GM12878 (cell line): ENCODE results near the gene SRC. TPM values are rescaled to one million over a fixed set of nuclear protein-coding genes. Genes with fewer than 3 reads are reported as not detected.

Experiments used
- ATAC-seq: fragments of 200-7000 bp; cut with Tn5 transposase; 3 replicates; pipeline ENCODE4 v1.9.1; 2020; ENCODE audit warnings: mild to moderate bottlenecking, moderate library complexity
- BruUV-seq: library from RNA; stranded (reverse); fragments of 400-500 nt; replicated peaks from 2 replicates; lab custom pipeline; 2021; lab: Mats Ljungman, UMichigan
- CTCF ChIA-PET: fragments of 300-600 bp; sonication (Branson Sonifier 250); formaldehyde crosslinking; extraction: SDS; loops from one replicate; lab custom pipeline; 2021; ENCODE audit warnings: inconsistent platforms; lab: Yijun Ruan, JAX
- POLR2A ChIA-PET: fragments of 350-600 bp; formaldehyde crosslinking; extraction: SDS; loops from one replicate; lab custom pipeline; 2021; ENCODE audit warnings: inconsistent platforms; lab: Charles Lee
- RAD21 ChIA-PET: fragments of 300-600 bp; sonication (Branson Sonifier 250); formaldehyde crosslinking; loops from one replicate; lab custom pipeline; 2023; ENCODE audit warnings: antibody characterized with exemption; ENCODE audit not compliant: unreplicated experiment; lab: Charles Lee
- SMC1A ChIA-PET: fragments of 300-600 bp; sonication (Branson Sonifier 250); formaldehyde crosslinking; loops from one replicate; lab custom pipeline; 2023; ENCODE audit not compliant: unreplicated experiment, uncharacterized antibody; lab: Charles Lee
- DNase-seq: peaks from one replicate; pipeline ENCODE4 v3.0.0-alpha.2; 2011; ENCODE audit warnings: low read depth, low spot score
- FAIRE-seq: peaks from 3 replicates; lab custom pipeline; 2011; peaks lifted over from hg19 to GRCh38; lab: Jason Lieb, UNC
- H2AFZ ChIP-seq: 2 replicates; pipeline ENCODE4 v1.6.0; 2011; ENCODE audit warnings: low read depth, low read length, control low read depth; ENCODE audit not compliant: control insufficient read depth
- H3K27ac ChIP-seq: 2 replicates; pipeline ENCODE4 v1.5.1; 2011; ENCODE audit warnings: control low read depth; ENCODE audit not compliant: control insufficient read depth, insufficient read depth
- H3K27me3 ChIP-seq, 2 experiments: replicated peaks in 1 of 2; 2 replicates each; pipeline versions ENCODE4 v1.6.0 to v1.6.1; 2011; ENCODE audit warnings: low read length in 1 of 2; ENCODE audit not compliant: control insufficient read depth in 2 of 2, insufficient read depth in 2 of 2
- H3K36me3 ChIP-seq, 2 experiments: 2 replicates each; pipeline ENCODE4 v1.5.1; 2011; ENCODE audit warnings: low read length in 1 of 2; ENCODE audit not compliant: control insufficient read depth in 2 of 2, insufficient read depth in 2 of 2
- H3K4me1 ChIP-seq: 2 replicates; pipeline ENCODE4 v1.6.1; 2011; ENCODE audit warnings: mild to moderate bottlenecking, low read length, moderate library complexity, mixed read lengths; ENCODE audit not compliant: control insufficient read depth, insufficient read depth
- H3K4me2 ChIP-seq: 2 replicates; pipeline ENCODE4 v1.6.0; 2011; ENCODE audit warnings: control low read depth; ENCODE audit not compliant: control insufficient read depth, insufficient read depth
- H3K4me3 ChIP-seq: fragments of 200-600 bp; sonication (generic); 2 replicates; pipeline ENCODE4 v1.5.1; 2016
- H3K79me2 ChIP-seq: 2 replicates; pipeline ENCODE4 v1.6.0; 2011; ENCODE audit warnings: low read length; ENCODE audit not compliant: control insufficient read depth, insufficient read depth
- H3K9ac ChIP-seq: 2 replicates; pipeline ENCODE4 v1.8.0; 2011; ENCODE audit warnings: low read length, control low read depth, mixed read lengths; ENCODE audit not compliant: control insufficient read depth, insufficient read depth
- H3K9me3 ChIP-seq: replicated peaks from 3 replicates; pipeline ENCODE4 v1.5.1; 2011; ENCODE audit warnings: mild to moderate bottlenecking, low read length; ENCODE audit not compliant: control insufficient read depth, insufficient read depth
- H4K20me1 ChIP-seq: 2 replicates; pipeline ENCODE4 v1.6.0; 2011; ENCODE audit not compliant: control insufficient read depth, insufficient read depth
- CBX3 ChIP-seq: fragments of 200-600 bp; sonication (generic); IDR thresholded peaks from 2 replicates; pipeline ENCODE4 v1.6.1; 2016; ENCODE audit warnings: low read depth, borderline replicate concordance
- ESRRA ChIP-seq: IDR thresholded peaks from 2 replicates; pipeline ENCODE4 v1.6.1; 2012; ENCODE audit warnings: mild to moderate bottlenecking, low read length, improper control_type of control experiment
- HDAC2 ChIP-seq: fragments of 200-600 bp; sonication (generic); IDR thresholded peaks from 2 replicates; pipeline ENCODE4 v1.6.1; 2017
- JUND ChIP-seq: IDR thresholded peaks from 2 replicates; pipeline ENCODE4 v1.6.1; 2012; ENCODE audit warnings: low read depth, mild to moderate bottlenecking, low read length, improper control_type of control experiment, moderate library complexity
- KAT2A ChIP-seq: conservative IDR thresholded peaks from 2 replicates; pipeline ENCODE4 v1.6.1; 2011; ENCODE audit warnings: low read depth, low read length; ENCODE audit not compliant: control insufficient read depth
- NFYA ChIP-seq: IDR thresholded peaks from 2 replicates; pipeline ENCODE4 v1.6.1; 2011; ENCODE audit warnings: low read depth, mild to moderate bottlenecking, low read length, improper control_type of control experiment, borderline replicate concordance
- NR2C1 ChIP-seq: fragments of 450-650 bp; IDR thresholded peaks from 2 replicates; pipeline ENCODE4 v1.6.1; 2017; ENCODE audit warnings: antibody characterized with exemption, mild to moderate bottlenecking, moderate library complexity
- SIN3A ChIP-seq: IDR thresholded peaks from 2 replicates; pipeline ENCODE4 v1.6.1; 2012; ENCODE audit warnings: low read depth, low read length, improper control_type of control experiment
- SP1 ChIP-seq: IDR thresholded peaks from one replicate; pipeline ENCODE4 v1.6.1; 2011; ENCODE audit warnings: low read depth, low read length
- SPI1 ChIP-seq: IDR thresholded peaks from 2 replicates; pipeline ENCODE4 v1.6.1; 2011; ENCODE audit warnings: low read depth, mild to moderate bottlenecking, low read length, moderate library complexity, borderline replicate concordance; ENCODE audit not compliant: insufficient read depth
- TCF7 ChIP-seq: IDR thresholded peaks from 2 replicates; pipeline ENCODE4 v1.6.1; 2014; ENCODE audit warnings: antibody characterized with exemption, borderline replicate concordance
- ZZZ3 ChIP-seq: IDR thresholded peaks from 2 replicates; pipeline ENCODE4 v1.6.1; 2011; ENCODE audit warnings: low read depth; ENCODE audit not compliant: control insufficient read depth, insufficient read length
- WGBS: methylation state at CpG from one replicate; pipeline ENCODE4 v1.1.6; 2016; ENCODE audit warnings: low lambda C conversion rate; ENCODE audit not compliant: insufficient replicate concordance, insufficient coverage; ENCODE audit errors: missing lambda C conversion rate; 5-methylcytosine and 5-hydroxymethylcytosine counted together
- in situ Hi-C: fragments of 300-500 bp; cut with MboI; formaldehyde crosslinking; loops from 9 replicates; pipeline ENCODE4 v1.14.3; 2018; ENCODE audit warnings: mixed read lengths
- intact Hi-C: fragments of 100-400 bp; cut with micrococcal nuclease; formaldehyde crosslinking; loops from one replicate; pipeline ENCODE4 v1.14.2; 2022; ENCODE audit not compliant: unreplicated experiment
- polyA plus RNA-seq, 11 experiments: library from polyadenylated mRNA; depleted of rRNA in 4 of 11; unstranded in 6 of 11; stranded (reverse) in 5 of 11; fragments of >200 nt; fragmentation: Nextera tagmentation in 4 of 11; fragmentation: Illumina TruSeq in 1 of 11; extraction: Ambion mirVana in 4 of 11; extraction: Trizol in 1 of 11; gene quantifications; 1 replicate in 1 of 11; 2 replicates in 10 of 11; pipeline versions ENCODE4 v1.2.1 to v1.2.3, GENCODE V29; 2011 to 2016; ENCODE audit warnings: inconsistent platforms in 2 of 11, missing spikeins in 2 of 11, low read depth in 1 of 11
- total RNA-seq, 4 experiments: library from RNA; depleted of rRNA in 3 of 4; stranded (reverse); fragments of >200 nt in 3 of 4; fragmentation: Illumina TruSeq in 1 of 4; extraction: Trizol in 1 of 4; gene quantifications; 2 replicates each; pipeline versions ENCODE4 v1.2.1 to v1.2.3, GENCODE V29; 2013 to 2021
- TF ChIP-seq, protein P1 (sequence below): fragments of 450-650 bp; IDR thresholded peaks from 2 replicates; pipeline ENCODE4 v1.6.1; 2018; ENCODE audit warnings: mild to moderate bottlenecking, low read depth, moderate library complexity; ENCODE audit not compliant: partially characterized antibody
- TF ChIP-seq, protein P2 (sequence below): IDR thresholded peaks from 2 replicates; pipeline ENCODE4 v1.6.1; 2012; ENCODE audit warnings: low read depth, low read length, improper control_type of control experiment
- TF ChIP-seq, protein P3 (sequence below): fragments of 450-650 bp; IDR thresholded peaks from 2 replicates; pipeline ENCODE4 v1.6.1; 2017; ENCODE audit warnings: mild to moderate bottlenecking, low read depth, inconsistent platforms; ENCODE audit not compliant: poor library complexity, severe bottlenecking

Gene SRC
- total and polyA plus RNA-seq, 10 of the 15 experiments (the other 5 are each of a cell fraction or from before 2014, with no cell fraction given): 0.60 to 71.3 (median 27.2) TPM

GRCh38 chr20:37378420-37378784 is 32.5 kb downstream of the SRC start (continued):
- TF ChIP-seq, protein P1, sequence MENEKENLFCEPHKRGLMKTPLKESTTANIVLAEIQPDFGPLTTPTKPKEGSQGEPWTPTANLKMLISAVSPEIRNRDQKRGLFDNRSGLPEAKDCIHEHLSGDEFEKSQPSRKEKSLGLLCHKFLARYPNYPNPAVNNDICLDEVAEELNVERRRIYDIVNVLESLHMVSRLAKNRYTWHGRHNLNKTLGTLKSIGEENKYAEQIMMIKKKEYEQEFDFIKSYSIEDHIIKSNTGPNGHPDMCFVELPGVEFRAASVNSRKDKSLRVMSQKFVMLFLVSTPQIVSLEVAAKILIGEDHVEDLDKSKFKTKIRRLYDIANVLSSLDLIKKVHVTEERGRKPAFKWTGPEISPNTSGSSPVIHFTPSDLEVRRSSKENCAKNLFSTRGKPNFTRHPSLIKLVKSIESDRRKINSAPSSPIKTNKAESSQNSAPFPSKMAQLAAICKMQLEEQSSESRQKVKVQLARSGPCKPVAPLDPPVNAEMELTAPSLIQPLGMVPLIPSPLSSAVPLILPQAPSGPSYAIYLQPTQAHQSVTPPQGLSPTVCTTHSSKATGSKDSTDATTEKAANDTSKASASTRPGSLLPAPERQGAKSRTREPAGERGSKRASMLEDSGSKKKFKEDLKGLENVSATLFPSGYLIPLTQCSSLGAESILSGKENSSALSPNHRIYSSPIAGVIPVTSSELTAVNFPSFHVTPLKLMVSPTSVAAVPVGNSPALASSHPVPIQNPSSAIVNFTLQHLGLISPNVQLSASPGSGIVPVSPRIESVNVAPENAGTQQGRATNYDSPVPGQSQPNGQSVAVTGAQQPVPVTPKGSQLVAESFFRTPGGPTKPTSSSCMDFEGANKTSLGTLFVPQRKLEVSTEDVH: no peak
- TF ChIP-seq ESRRA: no peak
- no peak for TF ChIP-seq KAT2A
- TF ChIP-seq SIN3A: no peak
- no peak for TF ChIP-seq TCF7
- TF ChIP-seq NFYA: no peak
- TF ChIP-seq JUND: no peak

- ChIA-PET RAD21 (interaction anchor here (1.0 kb wide), 1 partner anchor 15 kb away, joined by 3 read pairs; no protein-coding TSS in a partner anchor), SMC1A (interaction anchor here (1.2 to 1.5 kb wide), 2 partner anchors 8 to 102 kb away, joined by 4 read pairs; no protein-coding TSS in a partner anchor), CTCF (interaction anchor here (1.4 kb wide), 1 partner anchor 109 kb away, joined by 6 read pairs; no protein-coding TSS in a partner anchor), POLR2A (interaction anchor here (1.3 kb wide), 1 partner anchor 44 kb away, joined by 4 read pairs; no protein-coding TSS in a partner anchor)
- FAIRE-seq: no peak
- peaks cover 22 to 39% of the 10 kb centered on the region in 2 experiments for H3K36me3 ChIP-seq
- intact Hi-C loops (no loop called here), in situ Hi-C loops (no loop called here)
- no peak overlapping the region for H2AFZ ChIP-seq
- ATAC-seq: no peak
- no peaks in the 10 kb centered on the region for H3K27me3 ChIP-seq
- H3K27ac ChIP-seq: 0 out of 2 replicates have a peak overlapping the region, but pooled peaks have one; percentile 9
- peaks cover 4% of the 10 kb centered on the region; the same call in 2 of the 3 replicates for H3K9me3 ChIP-seq
- peaks cover 54% of the 10 kb centered on the region for H3K79me2 ChIP-seq
- no peak overlapping the region for H3K4me3 ChIP-seq
- no peak overlapping the region for H3K9ac ChIP-seq
- H4K20me1 ChIP-seq: no peaks in the 10 kb centered on the region
- DNase-seq: no peak
- 91% methylated on average over 24 of the region's 24 CpGs for WGBS
- no TSS peak for BruUV-seq
- peaks cover 64% of the 10 kb centered on the region for H3K4me1 ChIP-seq
- no peak overlapping the region for H3K4me2 ChIP-seq
- TF ChIP-seq NFYA: no peak
- TF ChIP-seq ZZZ3: no peak
- TF ChIP-seq HDAC2: no peak
- no peak for TF ChIP-seq SPI1
- no peak for TF ChIP-seq CBX3
- no peak for TF ChIP-seq SP1
- TF ChIP-seq NR2C1: no peak
- TF ChIP-seq, protein P2, sequence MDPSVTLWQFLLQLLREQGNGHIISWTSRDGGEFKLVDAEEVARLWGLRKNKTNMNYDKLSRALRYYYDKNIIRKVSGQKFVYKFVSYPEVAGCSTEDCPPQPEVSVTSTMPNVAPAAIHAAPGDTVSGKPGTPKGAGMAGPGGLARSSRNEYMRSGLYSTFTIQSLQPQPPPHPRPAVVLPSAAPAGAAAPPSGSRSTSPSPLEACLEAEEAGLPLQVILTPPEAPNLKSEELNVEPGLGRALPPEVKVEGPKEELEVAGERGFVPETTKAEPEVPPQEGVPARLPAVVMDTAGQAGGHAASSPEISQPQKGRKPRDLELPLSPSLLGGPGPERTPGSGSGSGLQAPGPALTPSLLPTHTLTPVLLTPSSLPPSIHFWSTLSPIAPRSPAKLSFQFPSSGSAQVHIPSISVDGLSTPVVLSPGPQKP: no peak
- TF ChIP-seq, protein P3, sequence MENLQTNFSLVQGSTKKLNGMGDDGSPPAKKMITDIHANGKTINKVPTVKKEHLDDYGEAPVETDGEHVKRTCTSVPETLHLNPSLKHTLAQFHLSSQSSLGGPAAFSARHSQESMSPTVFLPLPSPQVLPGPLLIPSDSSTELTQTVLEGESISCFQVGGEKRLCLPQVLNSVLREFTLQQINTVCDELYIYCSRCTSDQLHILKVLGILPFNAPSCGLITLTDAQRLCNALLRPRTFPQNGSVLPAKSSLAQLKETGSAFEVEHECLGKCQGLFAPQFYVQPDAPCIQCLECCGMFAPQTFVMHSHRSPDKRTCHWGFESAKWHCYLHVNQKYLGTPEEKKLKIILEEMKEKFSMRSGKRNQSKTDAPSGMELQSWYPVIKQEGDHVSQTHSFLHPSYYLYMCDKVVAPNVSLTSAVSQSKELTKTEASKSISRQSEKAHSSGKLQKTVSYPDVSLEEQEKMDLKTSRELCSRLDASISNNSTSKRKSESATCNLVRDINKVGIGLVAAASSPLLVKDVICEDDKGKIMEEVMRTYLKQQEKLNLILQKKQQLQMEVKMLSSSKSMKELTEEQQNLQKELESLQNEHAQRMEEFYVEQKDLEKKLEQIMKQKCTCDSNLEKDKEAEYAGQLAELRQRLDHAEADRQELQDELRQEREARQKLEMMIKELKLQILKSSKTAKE: no peak
These were observed 33.1 kb downstream of the SRC start for GRCh38 chr20:37378785-37379598.
